ENCODE measurements around the gene CNN3.

CNN3 gene

DNA sequence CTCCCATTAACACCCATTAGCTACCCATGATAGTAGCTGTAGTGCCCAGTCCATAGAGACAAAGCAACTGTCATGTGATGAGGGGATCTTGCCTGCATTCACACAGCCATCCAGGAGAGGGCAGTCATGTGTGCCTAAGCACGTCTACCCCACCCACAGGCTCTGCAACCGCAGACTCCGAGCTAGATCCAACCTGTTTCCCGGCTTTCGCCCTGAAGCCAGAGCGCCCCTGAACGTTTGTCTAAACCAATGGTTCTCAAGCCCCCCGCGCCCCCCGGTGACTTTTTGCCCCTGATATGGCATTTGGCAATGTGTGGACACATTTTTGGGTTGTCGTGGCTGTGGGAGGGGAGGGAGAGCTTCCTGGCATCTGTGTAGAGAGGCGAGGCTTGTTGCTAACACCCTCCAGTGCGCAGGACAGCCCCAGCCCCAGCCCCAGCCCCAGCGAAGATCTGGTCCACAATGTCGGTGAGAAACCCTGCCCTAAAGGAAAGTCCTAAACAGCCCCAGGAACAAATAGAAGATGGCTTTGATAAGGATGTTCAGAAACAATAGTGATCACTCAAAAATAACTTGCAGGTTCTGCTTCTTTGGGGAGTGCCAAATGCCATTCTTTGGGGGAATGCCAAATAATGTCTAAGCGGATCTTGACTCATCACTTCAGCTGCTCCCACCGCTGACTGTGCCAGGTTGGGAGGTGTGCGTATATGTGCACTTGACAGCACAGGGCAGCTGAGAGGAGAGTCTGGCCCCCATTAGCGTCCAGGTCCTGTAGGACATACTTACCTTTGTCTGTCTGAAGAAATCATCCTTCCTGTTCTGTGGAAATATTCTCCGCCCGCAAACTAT, 72.2 kb downstream of the CNN3 start:
- peak; percentile 88 for DNase-seq

- no peak for DNase-seq
Observed at GRCh38 chr1:94852788-94853187, 74.1 kb downstream of the CNN3 start.

- no peak for DNase-seq
Observed at GRCh38 chr1:94851571-94851970, 75.3 kb downstream of the CNN3 start.
